Esophagus (tissue), 2 donors: ENCODE results near the gene SAMD9. TPM values are rescaled to one million over a fixed set of nuclear protein-coding genes. Genes with fewer than 3 reads are reported as not detected.

Source experiments
- H3K27ac ChIP-seq, 2 donors: one replicate each; pipeline ENCODE4 v1.5.1; 2013; ENCODE audit warnings: low read depth in 2 of 2, mild to moderate bottlenecking in 2 of 2, inconsistent platforms in 1 of 2, low read length in 1 of 2, moderate library complexity in 1 of 2
- H3K27me3 ChIP-seq, 2 donors: one replicate each; pipeline ENCODE4 v1.6.1; 2013; ENCODE audit warnings: low read length in 2 of 2, control low read depth in 1 of 2, mild to moderate bottlenecking in 1 of 2; ENCODE audit not compliant: insufficient read depth in 2 of 2, control insufficient read depth in 1 of 2
- H3K36me3 ChIP-seq, 2 donors: one replicate each; pipeline ENCODE4 v1.6.1; 2013; ENCODE audit warnings: low read length in 1 of 2; ENCODE audit not compliant: control insufficient read depth in 2 of 2, insufficient read depth in 2 of 2
- H3K4me1 ChIP-seq, 2 donors: one replicate each; pipeline ENCODE4 v1.6.1; 2013; ENCODE audit warnings: low read length in 1 of 2; ENCODE audit not compliant: control insufficient read depth in 2 of 2, insufficient read depth in 2 of 2
- H3K4me3 ChIP-seq, 2 donors: one replicate each; pipeline ENCODE4 v1.5.1; 2013; ENCODE audit warnings: low read length in 2 of 2, mild to moderate bottlenecking in 2 of 2, low read depth in 1 of 2, moderate library complexity in 1 of 2
- H3K9me3 ChIP-seq, 2 donors: one replicate each; pipeline ENCODE4 v1.6.1; 2013; ENCODE audit warnings: mild to moderate bottlenecking in 2 of 2, low read depth in 1 of 2, low read length in 1 of 2, moderate library complexity in 1 of 2; ENCODE audit not compliant: control insufficient read depth in 2 of 2, insufficient read depth in 1 of 2
- WGBS, 2 donors: extraction: QIAGEN DNeasy Blood & Tissue Kit; methylation state at CpG; one replicate each; pipeline ENCODE4 v1.1.7; 2013; 5-methylcytosine and 5-hydroxymethylcytosine counted together
- polyA plus RNA-seq, 2 donors: library from polyadenylated mRNA; stranded (reverse); fragments of 200-250 nt; gene quantifications; one replicate each; pipeline ENCODE4 v1.2.3, GENCODE V29; 2013
- donor health status: healthy with polysubstance abuse.
- donor health status: Bipolar disorder and iron deficiency.

SAMD9 gene
- polyA plus RNA-seq, 2 donors: 22.1 to 25.2 TPM

DNA sequence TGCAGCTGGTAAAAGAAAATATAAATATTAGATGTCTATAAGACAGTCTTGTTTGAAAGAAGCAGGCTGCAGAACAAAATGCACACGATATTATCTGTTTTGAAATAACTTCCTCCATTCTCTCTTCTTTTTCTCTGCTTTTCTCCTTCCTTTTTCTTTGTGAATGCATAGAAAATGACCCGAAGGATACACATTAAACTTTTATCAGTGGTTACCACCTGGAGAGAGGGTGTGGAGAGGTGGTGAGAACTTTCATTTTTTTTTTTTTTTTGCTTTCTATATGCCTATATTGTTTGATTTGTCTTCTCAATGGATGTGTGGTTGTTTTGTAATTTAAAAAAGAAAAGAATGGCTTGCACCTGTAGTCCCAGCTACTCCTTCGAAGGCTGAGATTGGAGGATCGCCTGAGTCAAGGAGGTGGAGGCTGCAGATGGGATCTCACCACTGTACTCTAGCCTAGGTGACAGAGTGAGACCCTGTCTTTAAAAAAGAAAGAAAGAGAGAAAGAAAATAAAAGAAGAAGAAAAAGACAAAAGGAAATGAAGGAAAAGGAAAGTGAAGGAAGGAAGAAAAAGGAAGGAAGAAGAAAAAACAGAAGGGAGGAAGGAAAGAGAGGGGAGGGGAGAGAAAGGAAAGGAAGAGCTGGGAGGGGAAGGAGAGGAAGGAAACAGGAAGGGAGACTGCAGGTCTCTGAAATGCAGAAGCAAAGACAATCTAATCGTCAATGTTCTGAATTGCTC lies 64.4 kb downstream of the SAMD9 start:
- H3K27ac ChIP-seq: no peak overlapping the region
- no peaks in the 10 kb centered on the region for H3K27me3 ChIP-seq
- no peaks in the 10 kb centered on the region for H3K4me1 ChIP-seq
- no peaks in the 10 kb centered on the region for H3K36me3 ChIP-seq
- 54 to 63% methylated on average over 5 of the region's 5 CpGs for WGBS, 2 donors
- no peaks in the 10 kb centered on the region for H3K9me3 ChIP-seq
- no peak overlapping the region for H3K4me3 ChIP-seq

DNA sequence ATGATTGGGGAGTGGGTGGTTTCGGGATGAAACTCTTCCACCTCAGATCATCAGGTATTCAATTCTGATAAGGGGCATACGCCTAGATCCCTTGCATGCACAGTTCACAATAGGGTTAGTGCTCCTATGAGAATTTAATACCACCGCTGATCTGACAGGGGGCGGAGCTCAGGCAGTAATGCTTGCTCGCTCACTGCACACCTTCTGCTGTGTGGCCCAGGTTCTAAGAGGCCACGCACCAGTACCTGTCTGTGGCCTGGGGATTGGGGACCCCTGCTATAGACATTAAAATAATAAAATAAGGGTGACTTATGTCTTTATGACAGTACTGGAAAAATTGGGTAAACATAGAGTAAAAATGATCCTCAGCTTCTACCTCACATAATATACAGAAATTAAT lies 66.1 kb downstream of the SAMD9 start:
- WGBS, 2 donors: 78 to 79% methylated on average over 6 of the region's 6 CpGs
- Histone ChIP-seq H3K36me3 (no peaks in the 10 kb centered on the region), H3K4me1 (no peaks in the 10 kb centered on the region), H3K4me3 (no peak overlapping the region), H3K27ac (no peak overlapping the region), H3K9me3 (no peaks in the 10 kb centered on the region), H3K27me3 (no peaks in the 10 kb centered on the region)

Other genes starting within 250 kb of the SAMD9 start
- 1 to 10 TPM; 2.5 to 4.0 TPM for gene SAMD9L, start 30.4 kb upstream of the SAMD9 start, polyA plus RNA-seq
- gene HEPACAM2, start 108.5 kb upstream of the SAMD9 start, polyA plus RNA-seq: under 1 TPM in 1 of 2 donors, not detected in 1; 0.04 TPM
- gene VPS50, start 114.4 kb upstream of the SAMD9 start, polyA plus RNA-seq: 1 to 10 TPM; 4.9 to 7.0 TPM